ENCODE data around the gene GMDS. TPM values are rescaled to one million over a fixed set of nuclear protein-coding genes. Genes with fewer than 3 reads are reported as not detected.

The GMDS gene
- total and polyA plus RNA-seq, 2 donors (not counting 3 experiments of a cell fraction or from before 2014, with no cell fraction given): 9.8 to 23.5 TPM

- H4K20me1 ChIP-seq (replicated peaks; ENCODE audit: control insufficient read depth, extremely low read depth, insufficient read depth, low read length): no peaks in the 10 kb centered on the region
- POLR2A ChIA-PET: no interaction called here
- dilution Hi-C loops (cut with MboI; ENCODE audit: extremely low pct_ligation_motif_present, low sequenced_read_pairs): no loop called here
- H3K9me1 ChIP-seq (replicated peaks; ENCODE audit: control insufficient read depth, extremely low read depth, insufficient read depth, low read length): no peaks in the 10 kb centered on the region
- H3K9ac ChIP-seq (replicated peaks; ENCODE audit: extremely low read depth, insufficient read depth, low read length): no peak overlapping the region
- no peaks in the 10 kb centered on the region for H3K36me3 ChIP-seq (ENCODE audit: control insufficient read depth in 2 of 2, extremely low read depth in 1 of 2, insufficient read depth in 2 of 2, low read length in 2 of 2)
- H3K27me3 ChIP-seq (ENCODE audit: control insufficient read depth in 2 of 2, insufficient read depth in 2 of 2, low read length in 2 of 2): no peaks in the 10 kb centered on the region
- no peak for FAIRE-seq
- CTCF ChIA-PET: no interaction called here
- no peaks in the 10 kb centered on the region for H3K9me3 ChIP-seq (replicated peaks; ENCODE audit: control insufficient read depth, insufficient read depth, low read length)
- no peaks in the 10 kb centered on the region for H3K4me1 ChIP-seq (ENCODE audit: control insufficient read depth, extremely low read depth, insufficient read depth, low read length)
- BruUV-seq (replicated peaks): no TSS peak
- no peak overlapping the region for H3K27ac ChIP-seq (ENCODE audit: insufficient read depth, low read depth, low read length)
- H3K4me3 ChIP-seq (replicated peaks in 1 of 3; ENCODE audit: insufficient read depth in 1 of 3, low read depth in 1 of 3, low read length in 3 of 3): no peak overlapping the region
- H3K4me2 ChIP-seq (ENCODE audit: insufficient read depth, low read length): no peak overlapping the region
- TF ChIP-seq JUN (IDR thresholded peaks at IDR 0.05; ENCODE audit: borderline replicate concordance, insufficient read depth, insufficient read length, low read depth) (no peak), MAX (IDR thresholded peaks at IDR 0.05; ENCODE audit: insufficient read depth, insufficient read length) (no peak)
- H2AFZ ChIP-seq (ENCODE audit: low read depth, low read length): no peak overlapping the region
- no peak for DNase-seq (ENCODE audit: low read depth, low spot score)
- H3K79me2 ChIP-seq (ENCODE audit: control insufficient read depth, insufficient read depth, low read length): no peaks in the 10 kb centered on the region
- intact Hi-C loops (cut with micrococcal nuclease): no loop called here
Measured at GRCh38 chr6:1925743-1926430, 319.5 kb downstream of the GMDS start.

GRCh38 chr6:1923449-1923848 lies 322.0 kb downstream of the GMDS start:
- H3K27ac ChIP-seq (ENCODE audit: insufficient read depth, low read depth, low read length): no peak overlapping the region
- no peak overlapping the region for H3K9ac ChIP-seq (replicated peaks; ENCODE audit: extremely low read depth, insufficient read depth, low read length)
- H3K4me1 ChIP-seq (ENCODE audit: control insufficient read depth, extremely low read depth, insufficient read depth, low read length): no peaks in the 10 kb centered on the region
- dilution Hi-C loops (cut with MboI; ENCODE audit: extremely low pct_ligation_motif_present, low sequenced_read_pairs) (no loop called here), intact Hi-C loops (cut with micrococcal nuclease) (no loop called here)
- no peak for TF ChIP-seq GATA2 (IDR thresholded peaks at IDR 0.05; ENCODE audit: insufficient read depth, insufficient read length, low read depth, low read length)
- no peak for TF ChIP-seq POLR2AphosphoS5 (IDR thresholded peaks at IDR 0.05; ENCODE audit: insufficient read depth, low read depth, low read length)
- TF ChIP-seq MYC (IDR thresholded peaks at IDR 0.05; ENCODE audit: low read depth, low read length): no peak
- no peak for TF ChIP-seq CTCF (IDR thresholded peaks at IDR 0.05; ENCODE audit: extremely low read depth in 1 of 2, insufficient read depth in 1 of 2, low read depth in 1 of 2, low read length in 2 of 2)
- TF ChIP-seq POLR2A (IDR thresholded peaks at IDR 0.05; ENCODE audit: low read depth, low read length): no peak
- TF ChIP-seq MAX (IDR thresholded peaks at IDR 0.05; ENCODE audit: insufficient read depth, insufficient read length): no peak
- no peak for TF ChIP-seq FOS (IDR thresholded peaks at IDR 0.05; ENCODE audit: borderline replicate concordance, insufficient read depth, low read length)
- TF ChIP-seq JUN (IDR thresholded peaks at IDR 0.05; ENCODE audit: borderline replicate concordance, insufficient read depth, insufficient read length, low read depth): no peak
- no peak for TF ChIP-seq EZH2 (IDR thresholded peaks at IDR 0.05; ENCODE audit: borderline replicate concordance, low read depth, low read length, severe bottlenecking)
- H3K27me3 ChIP-seq (ENCODE audit: control insufficient read depth in 2 of 2, insufficient read depth in 2 of 2, low read length in 2 of 2): no peaks in the 10 kb centered on the region
- no peak overlapping the region for H3K4me3 ChIP-seq (replicated peaks in 1 of 3; ENCODE audit: insufficient read depth in 1 of 3, low read depth in 1 of 3, low read length in 3 of 3)
- no peak overlapping the region for H2AFZ ChIP-seq (ENCODE audit: low read depth, low read length)
- no peaks in the 10 kb centered on the region for H3K36me3 ChIP-seq (ENCODE audit: control insufficient read depth in 2 of 2, extremely low read depth in 1 of 2, insufficient read depth in 2 of 2, low read length in 2 of 2)
- no peaks in the 10 kb centered on the region for H4K20me1 ChIP-seq (replicated peaks; ENCODE audit: control insufficient read depth, extremely low read depth, insufficient read depth, low read length)
- FAIRE-seq: no peak
- POLR2A ChIA-PET: no interaction called here
- no peak overlapping the region for H3K4me2 ChIP-seq (ENCODE audit: insufficient read depth, low read length)
- no TSS peak for BruUV-seq (replicated peaks)
- DNase-seq (ENCODE audit: low read depth, low spot score): no peak
- H3K79me2 ChIP-seq (ENCODE audit: control insufficient read depth, insufficient read depth, low read length): no peaks in the 10 kb centered on the region
- H3K9me1 ChIP-seq (replicated peaks; ENCODE audit: control insufficient read depth, extremely low read depth, insufficient read depth, low read length): no peaks in the 10 kb centered on the region
- no peaks in the 10 kb centered on the region for H3K9me3 ChIP-seq (replicated peaks; ENCODE audit: control insufficient read depth, insufficient read depth, low read length)
- CTCF ChIA-PET: no interaction called here

Measured in endothelial cell of umbilical vein (primary cell).